ENCODE data around the gene ABTB2. TPM values are rescaled to one million over a fixed set of nuclear protein-coding genes. Genes with fewer than 3 reads are reported as not detected.

ABTB2 gene
- total RNA-seq, 2 donors from 2014 or later, result 0.55 to 0.81 TPM

DNA sequence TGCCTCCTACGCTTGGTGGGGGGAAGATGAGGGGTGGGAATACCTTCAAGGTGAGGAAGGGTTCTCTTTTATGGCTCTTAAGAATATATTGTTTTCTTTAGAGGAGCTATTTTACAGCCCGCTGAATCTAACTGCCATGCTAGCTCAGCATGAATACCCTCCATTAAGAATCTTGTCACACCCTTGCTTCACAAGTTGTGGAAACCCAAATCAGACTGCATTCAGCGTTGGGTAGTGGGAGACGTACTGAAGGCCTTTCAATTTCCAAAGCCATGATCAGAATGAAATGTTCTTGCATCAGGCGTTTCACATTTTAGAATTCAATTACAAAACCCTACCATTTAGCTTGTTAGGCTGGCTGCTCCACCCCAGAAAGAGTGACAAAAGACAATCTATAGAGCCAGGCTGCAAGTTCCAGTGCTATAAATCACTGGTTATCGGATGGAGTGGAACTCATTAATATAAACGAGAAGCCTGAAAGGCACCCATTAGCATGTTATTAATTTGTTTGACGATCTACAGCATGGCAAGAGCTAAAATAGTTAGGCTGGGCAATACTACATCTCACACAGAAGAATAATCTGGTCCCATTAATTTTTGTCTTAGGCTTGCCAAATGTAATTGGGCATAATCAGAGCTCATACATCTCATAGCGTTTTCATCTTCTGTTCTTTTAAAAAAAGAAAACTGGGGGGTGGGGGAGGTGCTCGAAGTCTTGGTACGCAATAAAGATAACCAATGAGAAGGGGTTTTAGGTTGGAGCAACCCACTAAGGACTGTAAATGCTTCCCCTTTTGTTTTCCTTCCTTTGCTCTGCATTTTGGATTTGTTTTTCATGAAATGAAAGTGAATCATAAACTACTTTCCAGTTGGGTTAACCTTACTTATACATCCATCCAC, 57.5 kb downstream of the ABTB2 start:
- Mint-ChIP-seq H3K27ac (no peak overlapping the region), H3K4me3 (no peak overlapping the region), H3K36me3 (ENCODE audit: low read depth) (no peaks in the 10 kb centered on the region), H3K4me1 (no peaks in the 10 kb centered on the region), H3K27me3 (peaks cover 7% of the 10 kb centered on the region)
- no peaks in the 10 kb centered on the region for H3K9me3 ChIP-seq (ENCODE audit: control insufficient read depth, low read length, poor library complexity, severe bottlenecking)
- ATAC-seq (no peak), DNase-seq (no peak)

DNA sequence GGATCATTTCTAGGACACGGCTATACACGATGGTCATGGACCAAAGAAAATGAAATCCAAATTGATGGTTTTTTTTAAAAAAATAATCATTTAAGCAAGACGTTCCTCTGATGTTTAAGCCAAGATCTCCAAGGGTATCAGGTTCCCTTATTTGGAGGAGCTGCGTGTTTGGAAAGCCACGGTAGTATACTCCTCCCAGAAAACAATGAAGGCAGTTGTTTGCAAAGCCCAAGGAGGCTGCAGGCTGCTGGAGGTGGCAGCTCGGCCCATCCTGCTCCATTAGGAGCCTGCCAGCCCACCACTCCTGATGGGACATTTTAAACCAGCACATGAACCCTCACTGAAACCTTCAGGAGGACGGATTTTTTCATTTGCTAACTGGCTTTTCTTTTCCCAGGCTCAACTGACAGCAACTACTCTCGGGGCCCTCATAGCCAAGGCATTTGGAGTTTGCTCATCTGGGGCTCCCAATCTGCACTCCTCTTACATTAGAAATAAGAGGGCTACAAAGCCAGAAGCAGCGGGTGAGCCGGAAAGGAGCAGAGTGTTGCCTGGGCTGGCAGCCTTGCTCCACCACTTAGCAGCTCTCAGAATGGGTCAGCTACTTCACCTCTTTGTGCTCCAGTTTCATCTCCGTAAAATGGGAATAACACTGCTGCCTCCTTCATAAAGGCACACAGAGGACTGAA, 58.4 kb downstream of the ABTB2 start:
- H3K4me3 Mint-ChIP-seq, result no peak overlapping the region
- peaks cover 7% of the 10 kb centered on the region for H3K27me3 Mint-ChIP-seq
- no peaks in the 10 kb centered on the region for H3K9me3 ChIP-seq (ENCODE audit: control insufficient read depth, low read length, poor library complexity, severe bottlenecking)
- no peak overlapping the region for H3K27ac Mint-ChIP-seq
- H3K4me1 Mint-ChIP-seq, result no peaks in the 10 kb centered on the region
- DNase-seq (no peak), ATAC-seq (no peak)
- H3K36me3 Mint-ChIP-seq (ENCODE audit: low read depth), result no peaks in the 10 kb centered on the region

DNA sequence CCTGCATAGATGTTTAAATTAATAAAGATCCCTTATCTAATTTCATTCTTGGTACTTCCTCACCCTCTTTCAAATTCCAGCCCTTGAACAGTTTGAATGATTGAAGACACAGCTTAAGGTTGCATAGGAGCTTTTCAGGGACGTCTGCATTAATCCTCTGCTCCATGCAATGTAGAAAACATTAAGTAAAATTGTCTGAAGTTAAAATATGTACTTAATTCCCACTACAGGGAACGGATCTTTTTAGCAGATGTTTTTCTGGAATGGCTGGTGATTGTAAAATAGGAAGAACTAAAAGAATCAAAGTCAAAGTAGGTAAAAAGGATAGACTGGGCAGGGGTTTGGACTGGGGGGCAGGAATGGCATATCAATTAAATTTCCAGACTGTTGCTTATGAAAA, 58.9 kb downstream of the ABTB2 start:
- H3K27me3 Mint-ChIP-seq, result peaks cover 7% of the 10 kb centered on the region
- ATAC-seq (no peak), DNase-seq (no peak)
- no peaks in the 10 kb centered on the region for H3K36me3 Mint-ChIP-seq (ENCODE audit: low read depth)
- no peak overlapping the region for H3K27ac Mint-ChIP-seq
- no peaks in the 10 kb centered on the region for H3K9me3 ChIP-seq (ENCODE audit: control insufficient read depth, low read length, poor library complexity, severe bottlenecking)
- no peaks in the 10 kb centered on the region for H3K4me1 Mint-ChIP-seq
- no peak overlapping the region for H3K4me3 Mint-ChIP-seq

DNA sequence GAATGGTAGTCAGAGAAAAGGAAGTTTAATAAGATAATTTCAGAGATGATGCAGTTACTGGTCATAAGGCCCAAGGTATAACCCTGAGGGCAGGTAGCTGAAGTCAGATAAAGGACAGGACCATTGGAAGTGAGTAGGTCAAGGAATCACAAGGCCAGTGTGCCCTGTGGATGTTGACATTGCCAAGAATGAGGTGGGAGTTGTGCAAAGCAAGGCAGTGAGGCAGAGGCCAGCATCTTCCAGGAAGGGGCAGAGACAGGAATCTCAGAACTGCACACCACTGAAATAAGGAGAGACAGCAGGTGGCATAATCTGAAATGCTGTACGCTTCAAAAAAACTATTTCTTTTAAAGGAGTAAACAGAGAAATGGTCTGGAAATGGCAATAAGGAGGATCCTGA, 61.4 kb downstream of the ABTB2 start:
- peaks cover 2% of the 10 kb centered on the region for H3K36me3 Mint-ChIP-seq (ENCODE audit: low read depth)

DNA sequence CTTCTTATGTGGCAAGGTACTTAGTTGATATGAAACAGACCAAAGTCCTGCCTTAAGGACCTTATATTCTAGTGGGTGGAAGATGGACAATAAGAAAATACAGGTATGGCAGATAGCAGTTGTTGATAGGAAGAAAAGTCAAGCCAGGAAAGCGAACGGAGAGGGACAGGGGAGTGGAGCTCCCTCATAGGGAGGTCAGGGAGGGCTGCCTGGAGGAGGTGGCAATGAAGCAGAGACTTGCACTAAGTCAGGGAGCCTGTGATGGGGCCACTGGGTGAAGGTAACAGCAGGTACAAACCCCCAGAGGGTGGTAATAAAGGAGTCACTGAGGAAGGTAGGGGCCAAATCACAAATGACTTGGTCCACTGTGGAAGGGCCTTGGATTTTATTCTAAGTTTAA, 65.3 kb downstream of the ABTB2 start:
- Mint-ChIP-seq H3K27ac (no peak overlapping the region), H3K4me3 (no peak overlapping the region), H3K27me3 (peaks cover 9% of the 10 kb centered on the region), H3K36me3 (ENCODE audit: low read depth) (peaks cover 2% of the 10 kb centered on the region), H3K4me1 (peaks cover 2% of the 10 kb centered on the region)
- H3K9me3 ChIP-seq (ENCODE audit: control insufficient read depth, low read length, poor library complexity, severe bottlenecking), result no peaks in the 10 kb centered on the region
- ATAC-seq, result no peak
- DNase-seq, result no peak

More for the DNA sequence above, 61.4 kb downstream of the ABTB2 start:
- Mint-ChIP-seq H3K27me3 (peaks cover 15% of the 10 kb centered on the region), H3K27ac (no peak overlapping the region), H3K4me1 (no peaks in the 10 kb centered on the region), H3K4me3 (no peak overlapping the region)
- ATAC-seq (no peak), DNase-seq (no peak)
- H3K9me3 ChIP-seq (ENCODE audit: control insufficient read depth, low read length, poor library complexity, severe bottlenecking), result no peaks in the 10 kb centered on the region

DNA sequence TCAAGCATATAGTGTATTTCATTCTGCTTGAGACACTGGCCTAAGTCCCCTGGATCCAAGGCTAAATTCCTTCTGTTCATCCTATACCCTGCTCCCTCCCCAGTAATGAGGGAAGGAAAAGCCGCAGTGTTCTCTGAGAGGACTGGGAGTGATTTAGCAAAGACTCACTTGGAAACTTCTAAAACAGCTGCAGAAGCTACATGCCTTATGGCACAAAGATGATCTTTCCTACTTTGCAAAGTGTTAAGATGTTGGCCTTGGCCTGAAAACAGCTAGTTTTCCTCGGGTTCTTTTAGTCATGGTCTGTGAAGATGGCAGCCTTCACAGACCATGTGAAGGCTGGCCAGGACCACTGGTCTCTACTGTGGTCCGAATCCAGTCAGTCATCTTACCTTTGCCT, 65.7 kb downstream of the ABTB2 start:
- H3K4me1 Mint-ChIP-seq, result peaks cover 2% of the 10 kb centered on the region
- H3K36me3 Mint-ChIP-seq (ENCODE audit: low read depth), result peaks cover 2% of the 10 kb centered on the region
- no peak overlapping the region for H3K4me3 Mint-ChIP-seq
- ATAC-seq (no peak), DNase-seq (no peak)
- no peak overlapping the region for H3K27ac Mint-ChIP-seq
- H3K27me3 Mint-ChIP-seq, result peaks cover 9% of the 10 kb centered on the region
- no peaks in the 10 kb centered on the region for H3K9me3 ChIP-seq (ENCODE audit: control insufficient read depth, low read length, poor library complexity, severe bottlenecking)

DNA sequence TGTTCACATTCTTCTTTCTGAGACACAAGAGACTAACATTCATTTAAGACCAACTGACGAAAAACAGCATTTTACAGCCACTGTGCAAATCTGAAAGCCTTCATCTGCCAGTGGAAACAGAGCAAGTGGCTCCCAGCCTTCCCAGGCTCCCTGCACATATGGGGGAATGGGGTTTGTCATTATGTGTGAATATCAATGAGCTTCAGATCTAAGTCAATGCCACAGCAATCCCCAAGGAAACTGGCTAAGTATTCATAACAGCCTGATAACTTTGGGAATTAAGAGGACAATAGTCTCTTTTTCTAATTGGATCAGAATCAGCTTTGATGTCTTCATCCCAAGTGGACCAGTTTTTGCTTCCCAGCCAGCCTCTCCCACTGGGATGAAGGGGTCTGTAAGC, 66.9 kb downstream of the ABTB2 start:
- Mint-ChIP-seq H3K27me3 (peaks cover 9% of the 10 kb centered on the region), H3K27ac (no peak overlapping the region), H3K4me1 (peaks cover 2% of the 10 kb centered on the region), H3K4me3 (no peak overlapping the region), H3K36me3 (ENCODE audit: low read depth) (peaks cover 2% of the 10 kb centered on the region)
- no peak for DNase-seq
- H3K9me3 ChIP-seq (ENCODE audit: control insufficient read depth, low read length, poor library complexity, severe bottlenecking), result no peaks in the 10 kb centered on the region
- no peak for ATAC-seq

DNA sequence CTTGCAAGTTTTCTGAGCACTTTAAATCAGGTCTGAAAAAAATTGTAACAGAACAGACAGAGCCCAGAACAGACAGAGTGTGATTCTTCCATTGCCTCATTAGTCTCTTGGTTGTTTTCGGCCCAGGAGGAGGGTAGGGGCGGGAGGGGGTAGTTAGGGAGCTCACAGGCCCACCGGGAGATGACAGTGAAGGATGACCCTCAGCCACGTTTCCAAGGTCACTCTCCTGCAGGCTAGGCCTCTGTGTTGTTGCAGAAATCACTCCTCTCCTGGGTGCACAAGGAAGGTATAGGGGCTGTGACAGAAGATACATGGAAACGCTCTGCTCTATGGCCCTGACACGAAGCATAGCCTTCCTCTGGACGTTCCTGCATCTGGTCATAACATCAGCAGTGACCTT, 69.3 kb downstream of the ABTB2 start:
- Mint-ChIP-seq H3K27ac (no peak overlapping the region), H3K4me1 (peaks cover 2% of the 10 kb centered on the region), H3K36me3 (ENCODE audit: low read depth) (peaks cover 2% of the 10 kb centered on the region), H3K4me3 (no peak overlapping the region), H3K27me3 (peaks cover 9% of the 10 kb centered on the region)
- DNase-seq (no peak), ATAC-seq (no peak)
- H3K9me3 ChIP-seq (ENCODE audit: control insufficient read depth, low read length, poor library complexity, severe bottlenecking), result no peaks in the 10 kb centered on the region

DNA sequence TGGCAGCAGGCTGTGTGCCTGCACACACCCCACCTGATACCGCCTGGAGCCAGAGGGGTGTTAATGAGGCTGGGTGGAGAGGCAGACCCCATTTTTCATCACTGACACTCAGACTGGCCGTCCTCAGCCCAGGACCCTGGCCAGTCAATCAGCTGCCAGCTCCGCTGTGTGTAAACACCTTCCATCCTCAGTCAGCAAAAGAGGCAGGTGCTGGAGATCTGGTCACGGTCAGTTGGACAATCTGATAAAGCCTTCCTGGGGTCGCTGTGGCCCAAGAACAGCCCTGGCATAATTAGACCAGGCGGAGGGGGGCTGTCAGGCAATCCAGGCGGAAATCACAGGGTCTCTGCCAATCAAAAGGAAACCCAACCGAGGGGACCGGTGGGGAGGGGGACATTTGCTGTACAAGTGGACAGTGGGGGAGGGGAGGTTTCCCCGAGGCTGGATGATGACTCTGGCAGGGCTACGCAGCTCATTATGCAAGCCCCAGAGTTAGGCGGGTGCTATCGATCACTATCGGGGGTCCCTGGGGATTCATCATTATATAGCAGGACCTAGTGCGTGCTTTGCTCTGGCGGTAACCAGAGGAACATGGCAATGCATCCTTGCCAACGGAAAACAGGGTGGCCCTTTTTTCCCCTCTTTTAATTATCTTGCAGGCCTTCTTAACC, 72.9 kb downstream of the ABTB2 start:
- DNase-seq, result no peak
- Mint-ChIP-seq H3K27ac (no peak overlapping the region), H3K4me3 (no peak overlapping the region), H3K27me3 (no peaks in the 10 kb centered on the region), H3K4me1 (peaks cover 2% of the 10 kb centered on the region), H3K36me3 (ENCODE audit: low read depth) (no peaks in the 10 kb centered on the region)
- no peak for ATAC-seq
- H3K9me3 ChIP-seq (ENCODE audit: control insufficient read depth, low read length, poor library complexity, severe bottlenecking), result no peaks in the 10 kb centered on the region

DNA sequence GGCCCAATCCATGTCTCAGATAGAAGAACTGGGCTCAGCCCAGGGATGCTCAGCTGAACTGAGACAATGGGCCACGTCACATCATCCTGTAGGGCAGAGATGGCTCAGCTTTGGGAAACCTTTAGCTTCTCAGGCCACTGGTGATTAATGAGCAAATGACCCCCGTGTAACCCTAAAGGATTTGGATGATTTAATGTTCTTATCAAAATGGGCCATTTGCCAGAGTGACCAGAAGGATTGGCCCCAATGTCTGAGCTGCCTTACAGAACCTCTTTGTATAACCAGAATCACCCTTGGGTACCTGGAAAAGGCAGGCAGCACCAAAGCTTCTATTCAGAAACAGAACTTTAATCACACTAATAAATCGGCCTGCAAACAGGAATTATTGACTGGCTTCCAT, 73.7 kb downstream of the ABTB2 start:
- Mint-ChIP-seq H3K27me3 (no peaks in the 10 kb centered on the region), H3K4me3 (no peak overlapping the region), H3K36me3 (ENCODE audit: low read depth) (no peaks in the 10 kb centered on the region), H3K27ac (no peak overlapping the region), H3K4me1 (peaks cover 2% of the 10 kb centered on the region)
- ATAC-seq (no peak), DNase-seq (no peak)
- no peaks in the 10 kb centered on the region for H3K9me3 ChIP-seq (ENCODE audit: control insufficient read depth, low read length, poor library complexity, severe bottlenecking)

DNA sequence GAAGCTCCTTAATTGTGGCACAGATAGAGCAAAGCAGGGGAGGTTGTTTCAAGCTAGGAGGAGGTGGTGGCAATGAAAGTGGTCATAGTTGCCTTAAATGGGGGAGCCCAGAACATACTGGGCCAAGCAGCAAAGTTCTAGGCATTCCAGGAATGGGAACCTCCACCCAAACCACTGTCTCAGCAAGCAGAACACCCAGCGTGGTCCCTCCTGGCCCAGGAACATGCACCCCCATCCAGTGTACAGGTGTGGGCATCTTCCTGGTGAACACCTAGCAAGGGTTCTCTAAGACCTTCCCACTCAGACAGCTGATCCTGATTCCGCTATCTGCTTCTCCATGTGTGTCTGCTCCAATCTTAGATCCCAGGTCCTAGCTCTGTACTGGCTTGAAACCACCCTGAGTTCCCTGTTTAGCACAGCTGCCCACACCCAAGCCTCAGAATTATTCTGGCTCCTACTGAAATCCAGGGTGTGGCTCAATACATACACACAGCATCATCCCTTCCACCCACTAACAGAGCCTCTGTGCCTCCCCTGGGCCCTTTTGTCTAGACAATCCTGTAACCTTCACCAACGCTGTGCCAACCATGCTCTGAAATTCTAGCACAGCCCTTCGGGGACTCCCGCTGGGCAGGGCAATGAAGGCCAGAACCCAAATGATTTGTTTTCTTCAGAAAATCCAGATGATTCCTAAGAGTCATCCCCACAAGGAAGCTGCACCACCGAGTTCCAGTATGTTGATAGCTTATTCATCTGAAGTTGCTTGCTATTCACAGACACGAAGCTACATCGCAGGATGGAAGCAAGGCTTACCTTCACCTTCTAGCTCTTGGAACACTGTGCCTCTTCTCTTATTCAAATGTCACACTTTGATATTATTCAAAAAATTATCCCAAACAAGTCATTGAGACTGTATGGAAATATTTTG, 76.6 kb downstream of the ABTB2 start:
- no peaks in the 10 kb centered on the region for H3K4me1 Mint-ChIP-seq
- ATAC-seq, result no peak
- H3K9me3 ChIP-seq (ENCODE audit: control insufficient read depth, low read length, poor library complexity, severe bottlenecking), result no peaks in the 10 kb centered on the region

DNA sequence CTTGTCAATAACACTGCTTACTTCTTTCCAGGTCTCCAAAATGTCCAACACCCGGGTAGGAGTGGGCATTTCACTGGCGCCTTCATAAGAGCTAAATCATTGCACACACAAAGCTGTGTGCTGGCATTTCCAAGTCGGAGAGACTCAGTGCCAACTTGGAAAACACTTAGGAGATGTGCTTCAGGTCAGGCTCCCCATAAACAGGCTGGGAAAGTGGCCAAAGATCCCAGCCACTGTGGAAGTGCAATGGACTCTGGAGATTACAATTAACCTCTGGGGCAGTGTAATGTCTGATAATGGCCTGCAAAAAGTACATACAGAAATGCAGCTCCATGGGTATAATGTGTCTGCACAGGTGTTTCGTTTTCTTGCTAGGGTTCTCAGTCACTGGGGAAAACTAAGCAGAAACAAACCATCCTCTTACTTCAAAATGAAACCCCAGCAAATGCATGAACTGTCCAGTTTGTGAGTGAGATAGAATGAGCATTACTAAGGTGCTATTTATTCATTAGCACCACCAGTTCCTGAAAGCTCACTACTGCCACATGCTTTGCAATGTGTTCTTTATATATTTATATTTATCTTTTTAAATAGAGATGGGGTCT, 79.0 kb downstream of the ABTB2 start:
- DNase-seq, result no peak
- Mint-ChIP-seq H3K27me3 (peaks cover 4% of the 10 kb centered on the region), H3K4me1 (no peaks in the 10 kb centered on the region), H3K27ac (no peak overlapping the region), H3K36me3 (ENCODE audit: low read depth) (no peaks in the 10 kb centered on the region), H3K4me3 (no peak overlapping the region)
- no peaks in the 10 kb centered on the region for H3K9me3 ChIP-seq (ENCODE audit: control insufficient read depth, low read length, poor library complexity, severe bottlenecking)
- ATAC-seq, result no peak

More for the DNA sequence above, 76.6 kb downstream of the ABTB2 start:
- Mint-ChIP-seq H3K27me3 (no peaks in the 10 kb centered on the region), H3K4me3 (no peak overlapping the region), H3K36me3 (ENCODE audit: low read depth) (no peaks in the 10 kb centered on the region), H3K27ac (no peak overlapping the region)
- DNase-seq, result no peak
